Mesenchymal stem cell (in vitro differentiated cells and primary cell): ENCODE data around the gene PLXNA1.
A peak's percentile ranks its signal among the peaks of the same experiment; 100 is the strongest.

ENCODE experiments used
- DNase-seq: peaks from one replicate; pipeline ENCODE4 v3.0.0-alpha.2; 2013
- H2AFZ ChIP-seq: one replicate; pipeline ENCODE4 v1.6.1; 2013; ENCODE audit warnings: low read depth, mild to moderate bottlenecking, control low read depth, inconsistent platforms, low read length, moderate library complexity
- H2AK5ac ChIP-seq: 2 replicates; pipeline ENCODE4 v1.6.1; 2013; ENCODE audit warnings: low read length, moderate library complexity, mild to moderate bottlenecking, inconsistent platforms; ENCODE audit not compliant: severe bottlenecking
- H2BK120ac ChIP-seq: one replicate; pipeline ENCODE4 v1.6.1; 2013; ENCODE audit warnings: low read depth, mild to moderate bottlenecking, inconsistent platforms, low read length, moderate library complexity
- H2BK12ac ChIP-seq, 2 experiments: one replicate each; pipeline ENCODE4 v1.6.1; 2013; ENCODE audit warnings: inconsistent platforms in 2 of 2, low read length in 2 of 2, mild to moderate bottlenecking in 2 of 2, moderate library complexity in 2 of 2, control low read depth in 1 of 2
- H2BK15ac ChIP-seq: one replicate; pipeline ENCODE4 v1.6.1; 2013; ENCODE audit warnings: mild to moderate bottlenecking, low read depth, inconsistent platforms; ENCODE audit not compliant: poor library complexity, severe bottlenecking
- H2BK5ac ChIP-seq: 2 replicates; pipeline ENCODE4 v1.6.1; 2013; ENCODE audit warnings: low read depth, mild to moderate bottlenecking, low read length, control low read depth, inconsistent platforms; ENCODE audit not compliant: poor library complexity, severe bottlenecking
- H3K14ac ChIP-seq, 2 experiments: one replicate each; pipeline ENCODE4 v1.6.1; 2013; ENCODE audit warnings: inconsistent platforms in 2 of 2, low read length in 2 of 2, control low read depth in 1 of 2, mild to moderate bottlenecking in 1 of 2, moderate library complexity in 1 of 2
- H3K18ac ChIP-seq, 2 experiments: one replicate each; pipeline ENCODE4 v1.6.1; 2013; ENCODE audit warnings: inconsistent platforms in 2 of 2, low read length in 2 of 2, control low read depth in 1 of 2, low read depth in 1 of 2, mild to moderate bottlenecking in 1 of 2
- H3K23ac ChIP-seq, 2 experiments: one replicate each; pipeline ENCODE4 v1.6.1; 2013; ENCODE audit warnings: inconsistent platforms in 2 of 2, low read length in 2 of 2, mild to moderate bottlenecking in 2 of 2, moderate library complexity in 2 of 2, control low read depth in 1 of 2
- H3K27ac ChIP-seq: 2 replicates; pipeline ENCODE4 v1.5.1; 2013; ENCODE audit warnings: mild to moderate bottlenecking, moderate library complexity, low read length, control low read depth, inconsistent platforms; ENCODE audit not compliant: poor library complexity, severe bottlenecking
- H3K27me3 ChIP-seq, 2 experiments: 2 replicates each; pipeline versions ENCODE4 v1.6.1 to v1.7.0; 2013; ENCODE audit warnings: low read length in 2 of 2, mild to moderate bottlenecking in 2 of 2, moderate library complexity in 2 of 2, control low read depth in 1 of 2, inconsistent platforms in 1 of 2; ENCODE audit not compliant: control insufficient read depth in 1 of 2, insufficient read depth in 1 of 2
- H3K36me3 ChIP-seq, 2 experiments: 2 replicates each; pipeline versions ENCODE4 v1.6.1 to v1.7.0; 2013; ENCODE audit warnings: low read length in 2 of 2, control low read depth in 1 of 2, inconsistent platforms in 1 of 2, low read depth in 1 of 2, mild to moderate bottlenecking in 1 of 2; ENCODE audit not compliant: insufficient read depth in 2 of 2, control insufficient read depth in 1 of 2
- H3K4ac ChIP-seq, 2 experiments: one replicate each; pipeline ENCODE4 v1.6.1; 2013; ENCODE audit warnings: inconsistent platforms in 2 of 2, low read length in 2 of 2, mild to moderate bottlenecking in 2 of 2, moderate library complexity in 2 of 2, control low read depth in 1 of 2, low read depth in 1 of 2
- H3K4me1 ChIP-seq: 2 replicates; pipeline ENCODE4 v1.6.1; 2013; ENCODE audit warnings: low read depth, low read length, control low read depth; ENCODE audit not compliant: control insufficient read depth, insufficient read depth
- H3K4me2 ChIP-seq: 2 replicates; pipeline ENCODE4 v1.6.1; 2013; ENCODE audit warnings: low read length, mild to moderate bottlenecking, inconsistent platforms; ENCODE audit not compliant: poor library complexity, severe bottlenecking
- H3K4me3 ChIP-seq, 2 experiments: 2 replicates each; pipeline versions ENCODE4 v1.5.1 to v1.7.0; 2013; ENCODE audit warnings: low read length in 2 of 2, mild to moderate bottlenecking in 2 of 2, control low read depth in 1 of 2, low read depth in 1 of 2; ENCODE audit not compliant: insufficient read depth in 1 of 2
- H3K79me1 ChIP-seq: replicated peaks from 2 replicates; pipeline ENCODE4 v1.6.1; 2013; ENCODE audit warnings: mild to moderate bottlenecking, control low read depth, low read length, inconsistent platforms; ENCODE audit not compliant: poor library complexity, severe bottlenecking
- H3K9ac ChIP-seq: 2 replicates; pipeline ENCODE4 v1.7.0; 2013; ENCODE audit warnings: mild to moderate bottlenecking, low read length, moderate library complexity
- H3K9me3 ChIP-seq: 2 replicates; pipeline ENCODE4 v1.7.0; 2013; ENCODE audit warnings: mild to moderate bottlenecking, low read length; ENCODE audit not compliant: control insufficient read depth
- H4K8ac ChIP-seq: one replicate; pipeline ENCODE4 v1.6.1; 2013; ENCODE audit warnings: inconsistent platforms, mild to moderate bottlenecking, low read length, moderate library complexity
- H4K91ac ChIP-seq: one replicate; pipeline ENCODE4 v1.6.1; 2013; ENCODE audit warnings: mild to moderate bottlenecking, low read length, inconsistent platforms
- WGBS: methylation state at CpG from one replicate; pipeline ENCODE4 v1.1.7; 2013; ENCODE audit warnings: mixed read lengths; 5-methylcytosine and 5-hydroxymethylcytosine counted together

The PLXNA1 gene

GRCh38 chr3:127013758-127014535 lies 31.0 kb downstream of the PLXNA1 start:
- no peak overlapping the region for H2BK12ac ChIP-seq
- no peak overlapping the region for H4K91ac ChIP-seq
- peaks cover 72 to 99% of the 10 kb centered on the region in 2 experiments for H3K36me3 ChIP-seq
- H3K18ac ChIP-seq, result no peak overlapping the region
- no peak overlapping the region for H3K4ac ChIP-seq
- H2BK15ac ChIP-seq, result no peak overlapping the region
- no peak overlapping the region for H4K8ac ChIP-seq
- no peak for DNase-seq
- H2AK5ac ChIP-seq, result no peak overlapping the region
- no peak overlapping the region for H3K14ac ChIP-seq
- H3K4me2 ChIP-seq, result no peak overlapping the region
- no peak overlapping the region for H3K23ac ChIP-seq
- no peak overlapping the region for H3K27ac ChIP-seq
- H3K79me1 ChIP-seq, result peaks cover 61% of the 10 kb centered on the region
- no peaks in the 10 kb centered on the region for H3K9me3 ChIP-seq
- H2AFZ ChIP-seq, result no peak overlapping the region
- no peak overlapping the region for H3K4me3 ChIP-seq
- no peak overlapping the region for H2BK5ac ChIP-seq
- no peaks in the 10 kb centered on the region for H3K27me3 ChIP-seq
- H3K4me1 ChIP-seq, result peaks cover 17% of the 10 kb centered on the region
- WGBS, result 97% methylated on average over 50 of the region's 50 CpGs
- no peak overlapping the region for H3K9ac ChIP-seq
- H2BK120ac ChIP-seq, result no peak overlapping the region

- Histone ChIP-seq H2AFZ (no peak overlapping the region), H3K27ac (no peak overlapping the region), H3K4ac (no peak overlapping the region), H4K91ac (no peak overlapping the region), H3K23ac (peak overlapping the region in 1 of 2 experiments; percentile 5), H3K9ac (no peak overlapping the region), H3K4me1 (peaks cover 24% of the 10 kb centered on the region), H3K27me3 (no peaks in the 10 kb centered on the region), H2BK15ac (no peak overlapping the region), H2AK5ac (no peak overlapping the region), H3K4me3 (no peak overlapping the region), H3K9me3 (no peaks in the 10 kb centered on the region), H4K8ac (no peak overlapping the region), H2BK120ac (no peak overlapping the region), H2BK5ac (no peak overlapping the region), H3K79me1 (peaks cover 61% of the 10 kb centered on the region), H2BK12ac (no peak overlapping the region), H3K4me2 (no peak overlapping the region), H3K14ac (no peak overlapping the region), H3K36me3 (peaks cover 78 to 98% of the 10 kb centered on the region in 2 experiments), H3K18ac (no peak overlapping the region)
- WGBS, result 95% methylated on average over 30 of the region's 35 CpGs
- no peak for DNase-seq
These were observed 31.8 kb downstream of the PLXNA1 start for GRCh38 chr3:127014536-127015281.

- no peak overlapping the region for H3K9ac ChIP-seq
- H3K27ac ChIP-seq, result no peak overlapping the region
- peaks cover 29% of the 10 kb centered on the region for H3K4me1 ChIP-seq
- WGBS, result 96% methylated on average over 16 of the region's 17 CpGs
- H2BK5ac ChIP-seq, result no peak overlapping the region
- H3K18ac ChIP-seq, result no peak overlapping the region
- H4K91ac ChIP-seq, result no peak overlapping the region
- H3K9me3 ChIP-seq, result no peaks in the 10 kb centered on the region
- H3K4me3 ChIP-seq, result no peak overlapping the region
- no peak for DNase-seq
- no peak overlapping the region for H4K8ac ChIP-seq
- no peak overlapping the region for H3K23ac ChIP-seq
- H2AK5ac ChIP-seq, result no peak overlapping the region
- no peak overlapping the region for H2AFZ ChIP-seq
- H3K79me1 ChIP-seq, result peaks cover 58% of the 10 kb centered on the region
- H3K14ac ChIP-seq, result no peak overlapping the region
- no peaks in the 10 kb centered on the region for H3K27me3 ChIP-seq
- H2BK15ac ChIP-seq, result no peak overlapping the region
- no peak overlapping the region for H3K4ac ChIP-seq
- H2BK120ac ChIP-seq, result no peak overlapping the region
- no peak overlapping the region for H3K4me2 ChIP-seq
- H3K36me3 ChIP-seq, result peaks cover 81 to 98% of the 10 kb centered on the region in 2 experiments
- H2BK12ac ChIP-seq, result no peak overlapping the region
These were observed 32.5 kb downstream of the PLXNA1 start for GRCh38 chr3:127015282-127016042.

GRCh38 chr3:127016043-127016343 lies 33.1 kb downstream of the PLXNA1 start:
- peaks cover 31% of the 10 kb centered on the region for H3K4me1 ChIP-seq

More at GRCh38 chr3:127016043-127016343, 33.1 kb downstream of the PLXNA1 start:
- Histone ChIP-seq H4K8ac (no peak overlapping the region), H3K9ac (no peak overlapping the region), H3K18ac (no peak overlapping the region), H2BK5ac (no peak overlapping the region), H2AK5ac (no peak overlapping the region), H3K27ac (no peak overlapping the region), H3K14ac (no peak overlapping the region), H4K91ac (no peak overlapping the region), H3K36me3 (peaks cover 86 to 98% of the 10 kb centered on the region in 2 experiments), H3K23ac (no peak overlapping the region), H3K4ac (no peak overlapping the region), H3K4me3 (no peak overlapping the region), H2AFZ (no peak overlapping the region), H3K79me1 (peaks cover 60% of the 10 kb centered on the region), H2BK12ac (no peak overlapping the region), H3K27me3 (no peaks in the 10 kb centered on the region), H3K9me3 (no peaks in the 10 kb centered on the region), H2BK15ac (no peak overlapping the region), H2BK120ac (no peak overlapping the region), H3K4me2 (no peak overlapping the region)
- no peak for DNase-seq
- over 99% methylated on average over 9 of the region's 10 CpGs for WGBS
